SU-DHL-6 (cell line): ENCODE data around the gene ARRDC3.

Experiments used
- H2AFZ ChIP-seq: fragments of 200-600 bp; sonication (generic); 2 replicates; pipeline ENCODE4 v1.6.1; 2014; ENCODE audit warnings: low read depth, mild to moderate bottlenecking, moderate library complexity, mixed read lengths, antibody characterized with exemption, low read length; ENCODE audit not compliant: severe bottlenecking
- H3F3A ChIP-seq: fragments of 200-600 bp; shearing (Covaris generic); 2 replicates; pipeline ENCODE4 v1.6.0; 2016; ENCODE audit warnings: antibody characterized with exemption, mild to moderate bottlenecking; ENCODE audit not compliant: insufficient read depth
- H3K27ac ChIP-seq: fragments of 200-600 bp; sonication (generic); 2 replicates; pipeline ENCODE4 v1.5.1; 2016; ENCODE audit warnings: low read depth, mild to moderate bottlenecking, low read length, moderate library complexity, mixed read lengths
- H3K27me3 ChIP-seq: fragments of 200-600 bp; sonication (generic), shearing (Covaris generic); 2 replicates; pipeline ENCODE4 v1.6.0; 2014; ENCODE audit warnings: mild to moderate bottlenecking, low read length
- H3K36me3 ChIP-seq: fragments of 200-600 bp; sonication (generic); 2 replicates; pipeline ENCODE4 v1.6.1; 2014; ENCODE audit warnings: mild to moderate bottlenecking, low read length, mixed read lengths
- H3K4me2 ChIP-seq: fragments of 300-600, 200-600 bp; shearing (Covaris generic), sonication (generic); 2 replicates; pipeline ENCODE4 v1.6.0; 2014; ENCODE audit warnings: low read length, low read depth, mild to moderate bottlenecking; ENCODE audit not compliant: poor library complexity, severe bottlenecking
- H3K4me3 ChIP-seq: fragments of 200-600 bp; sonication (generic); 2 replicates; pipeline ENCODE4 v1.5.1; 2014; ENCODE audit warnings: antibody characterized with exemption, low read length, mild to moderate bottlenecking, mixed read lengths; ENCODE audit not compliant: insufficient read depth, poor library complexity, severe bottlenecking
- H3K79me2 ChIP-seq: fragments of 200-600 bp; sonication (generic); 2 replicates; pipeline ENCODE4 v1.6.1; 2014; ENCODE audit warnings: mild to moderate bottlenecking, low read length, moderate library complexity; ENCODE audit not compliant: insufficient read depth
- H3K9ac ChIP-seq: fragments of 200-600 bp; sonication (generic); 2 replicates; pipeline ENCODE4 v1.7.0; 2014; ENCODE audit warnings: mild to moderate bottlenecking, low read length
- H3K9me2 ChIP-seq: fragments of 200-600 bp; sonication (generic); replicated peaks from 2 replicates; pipeline ENCODE4 v1.6.1; 2014; ENCODE audit warnings: low read length; ENCODE audit not compliant: insufficient read depth
- H3K9me3 ChIP-seq: fragments of 200-600 bp; sonication (generic); 2 replicates; pipeline ENCODE4 v1.6.1; 2014; ENCODE audit warnings: low read length, mixed read lengths; ENCODE audit not compliant: insufficient read depth
- H4K20me1 ChIP-seq: fragments of 200-600 bp; sonication (generic); 2 replicates; pipeline ENCODE4 v1.6.1; 2014; ENCODE audit warnings: low read depth, mild to moderate bottlenecking, antibody characterized with exemption, low read length, moderate library complexity, mixed read lengths
- EZH2phosphoT487 ChIP-seq: fragments of 200-600 bp; sonication (generic), shearing (Covaris generic); conservative IDR thresholded peaks from 2 replicates; pipeline ENCODE4 v1.6.1; 2018; ENCODE audit warnings: mild to moderate bottlenecking, antibody characterized with exemption, low read length, moderate library complexity, mixed read lengths
- TF ChIP-seq, protein P1 (sequence below): fragments of 200-600 bp; sonication (generic); IDR thresholded peaks from one replicate; pipeline ENCODE4 v1.5.1; 2017; ENCODE audit warnings: antibody characterized with exemption, mild to moderate bottlenecking, low read length, moderate library complexity; ENCODE audit not compliant: insufficient read depth, poor library complexity, severe bottlenecking

ARRDC3 gene

DNA sequence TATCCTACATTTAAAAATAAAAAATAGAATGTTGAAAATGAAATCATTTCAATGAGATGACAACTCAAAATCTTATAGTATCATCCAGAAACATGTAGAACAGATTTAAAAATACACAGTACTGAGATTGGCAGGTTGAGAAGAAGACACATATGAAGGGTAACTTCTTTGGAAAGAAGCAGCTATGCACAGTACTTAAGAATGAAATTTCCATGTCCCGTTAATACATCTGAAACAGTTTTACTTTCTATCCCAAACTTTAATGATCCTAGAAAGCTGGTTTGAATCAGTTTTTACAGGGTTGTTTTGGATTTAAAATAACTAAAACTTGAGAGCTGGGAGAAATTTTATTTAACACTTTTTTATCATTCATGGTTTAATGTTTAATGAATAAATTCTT is 36.0 kb upstream of the ARRDC3 start:
- H4K20me1 ChIP-seq = no peaks in the 10 kb centered on the region
- no peaks in the 10 kb centered on the region for H3K27me3 ChIP-seq
- H3K79me2 ChIP-seq = no peaks in the 10 kb centered on the region
- H3F3A ChIP-seq = no peaks in the 10 kb centered on the region
- H3K9me2 ChIP-seq = no peaks in the 10 kb centered on the region
- H3K9ac ChIP-seq = no peak overlapping the region
- H3K9me3 ChIP-seq = no peaks in the 10 kb centered on the region
- H2AFZ ChIP-seq = no peak overlapping the region
- H3K27ac ChIP-seq = no peak overlapping the region
- no peak overlapping the region for H3K4me2 ChIP-seq
- no peak for TF ChIP-seq EZH2phosphoT487
- TF ChIP-seq, protein P1, sequence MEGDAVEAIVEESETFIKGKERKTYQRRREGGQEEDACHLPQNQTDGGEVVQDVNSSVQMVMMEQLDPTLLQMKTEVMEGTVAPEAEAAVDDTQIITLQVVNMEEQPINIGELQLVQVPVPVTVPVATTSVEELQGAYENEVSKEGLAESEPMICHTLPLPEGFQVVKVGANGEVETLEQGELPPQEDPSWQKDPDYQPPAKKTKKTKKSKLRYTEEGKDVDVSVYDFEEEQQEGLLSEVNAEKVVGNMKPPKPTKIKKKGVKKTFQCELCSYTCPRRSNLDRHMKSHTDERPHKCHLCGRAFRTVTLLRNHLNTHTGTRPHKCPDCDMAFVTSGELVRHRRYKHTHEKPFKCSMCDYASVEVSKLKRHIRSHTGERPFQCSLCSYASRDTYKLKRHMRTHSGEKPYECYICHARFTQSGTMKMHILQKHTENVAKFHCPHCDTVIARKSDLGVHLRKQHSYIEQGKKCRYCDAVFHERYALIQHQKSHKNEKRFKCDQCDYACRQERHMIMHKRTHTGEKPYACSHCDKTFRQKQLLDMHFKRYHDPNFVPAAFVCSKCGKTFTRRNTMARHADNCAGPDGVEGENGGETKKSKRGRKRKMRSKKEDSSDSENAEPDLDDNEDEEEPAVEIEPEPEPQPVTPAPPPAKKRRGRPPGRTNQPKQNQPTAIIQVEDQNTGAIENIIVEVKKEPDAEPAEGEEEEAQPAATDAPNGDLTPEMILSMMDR = no peak
- H3K4me3 ChIP-seq = no peak overlapping the region
- H3K36me3 ChIP-seq = no peaks in the 10 kb centered on the region

DNA sequence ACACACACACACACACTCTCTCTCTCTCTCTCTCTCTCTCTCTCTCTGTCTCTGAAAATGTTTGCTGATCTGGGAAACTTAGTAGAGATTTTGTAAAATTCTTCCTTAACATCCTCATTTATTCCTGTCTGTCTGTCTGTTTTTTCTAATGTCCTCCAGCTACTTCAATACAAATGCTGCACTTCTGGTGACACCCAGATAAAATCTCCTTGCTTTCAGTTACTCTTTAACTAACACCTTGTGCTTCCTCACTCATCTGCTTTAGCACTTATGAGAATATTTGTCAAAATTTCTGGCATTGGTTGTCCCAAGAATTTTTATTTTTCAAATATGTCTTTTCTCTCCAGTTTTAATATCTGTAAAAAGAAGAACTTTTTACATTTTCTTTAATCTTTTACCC is 35.0 kb upstream of the ARRDC3 start:
- H3K4me2 ChIP-seq = no peak overlapping the region
- H3K27ac ChIP-seq = no peak overlapping the region
- TF ChIP-seq, protein P1 = no peak
- no peak for TF ChIP-seq EZH2phosphoT487
- H3K9me2 ChIP-seq = no peaks in the 10 kb centered on the region
- H4K20me1 ChIP-seq = no peaks in the 10 kb centered on the region
- no peak overlapping the region for H3K9ac ChIP-seq
- H3F3A ChIP-seq = no peaks in the 10 kb centered on the region
- no peak overlapping the region for H2AFZ ChIP-seq
- H3K27me3 ChIP-seq = no peaks in the 10 kb centered on the region
- H3K79me2 ChIP-seq = no peaks in the 10 kb centered on the region
- H3K9me3 ChIP-seq = no peaks in the 10 kb centered on the region
- H3K36me3 ChIP-seq = no peaks in the 10 kb centered on the region
- no peak overlapping the region for H3K4me3 ChIP-seq

DNA sequence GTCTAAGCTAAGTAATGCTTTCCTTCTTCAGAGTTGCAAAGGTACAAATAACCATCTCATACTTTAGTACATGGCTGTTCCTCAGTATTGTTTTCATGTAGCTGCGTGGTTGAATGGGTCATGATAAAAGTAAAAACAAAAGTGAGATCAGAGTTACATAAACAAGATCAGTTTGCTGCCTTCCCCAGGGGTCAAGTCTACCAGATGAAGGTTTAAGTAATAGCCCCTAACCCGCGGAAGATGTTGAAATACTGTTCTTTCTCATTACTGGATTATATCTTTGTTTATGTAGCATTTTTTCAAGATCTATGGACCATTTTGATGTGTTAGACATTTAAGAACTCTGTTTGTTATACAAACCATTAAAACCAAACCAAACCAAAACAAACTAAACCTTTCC is 34.1 kb upstream of the ARRDC3 start:
- no peaks in the 10 kb centered on the region for H3K79me2 ChIP-seq
- H3K4me2 ChIP-seq = no peak overlapping the region
- no peaks in the 10 kb centered on the region for H3K9me2 ChIP-seq
- H4K20me1 ChIP-seq = no peaks in the 10 kb centered on the region
- no peak overlapping the region for H3K9ac ChIP-seq
- H3F3A ChIP-seq = no peaks in the 10 kb centered on the region
- no peaks in the 10 kb centered on the region for H3K9me3 ChIP-seq
- no peaks in the 10 kb centered on the region for H3K36me3 ChIP-seq
- TF ChIP-seq, protein P1 = no peak
- TF ChIP-seq EZH2phosphoT487 = no peak
- no peaks in the 10 kb centered on the region for H3K27me3 ChIP-seq
- H3K4me3 ChIP-seq = no peak overlapping the region
- H3K27ac ChIP-seq = no peak overlapping the region
- no peak overlapping the region for H2AFZ ChIP-seq
